GM12801 (cell line): ENCODE data around the gene ABHD5.

Experiments
- CTCF ChIP-seq: IDR thresholded peaks from one replicate; pipeline ENCODE4 v1.5.1; 2011; ENCODE audit warnings: control low read depth; ENCODE audit not compliant: insufficient read length; ENCODE audit errors: extremely low read depth

ABHD5 gene

GRCh38 chr3:43685921-43686320, 4.8 kb upstream of the ABHD5 start:
- TF ChIP-seq CTCF, result no peak

- TF ChIP-seq CTCF, result no peak
Observed at GRCh38 chr3:43686333-43686699, 4.4 kb upstream of the ABHD5 start.

- no peak for TF ChIP-seq CTCF
Observed at GRCh38 chr3:43686700-43687498, 3.8 kb upstream of the ABHD5 start.

- no peak for TF ChIP-seq CTCF
Observed at GRCh38 chr3:43687499-43687811, 3.3 kb upstream of the ABHD5 start.

- no peak for TF ChIP-seq CTCF
Observed at GRCh38 chr3:43688245-43688650, 2.5 kb upstream of the ABHD5 start.

GRCh38 chr3:43689166-43689565, 1.6 kb upstream of the ABHD5 start:
- no peak for TF ChIP-seq CTCF

GRCh38 chr3:43689766-43690399, 855 bp upstream of the ABHD5 start:
- TF ChIP-seq CTCF, result no peak
